ENCODE measurements around the gene TUBGCP3. TPM values are rescaled to one million over a fixed set of nuclear protein-coding genes. Genes with fewer than 3 reads are reported as not detected.
"Not testable (repeated sequence)": the region's sequence is repeated elsewhere in the genome, so short reads cannot be mapped to it uniquely, and the experiment has no call there.

The TUBGCP3 gene
- total RNA-seq, 1 donor from 2014 or later, result 14.0 TPM

DNA sequence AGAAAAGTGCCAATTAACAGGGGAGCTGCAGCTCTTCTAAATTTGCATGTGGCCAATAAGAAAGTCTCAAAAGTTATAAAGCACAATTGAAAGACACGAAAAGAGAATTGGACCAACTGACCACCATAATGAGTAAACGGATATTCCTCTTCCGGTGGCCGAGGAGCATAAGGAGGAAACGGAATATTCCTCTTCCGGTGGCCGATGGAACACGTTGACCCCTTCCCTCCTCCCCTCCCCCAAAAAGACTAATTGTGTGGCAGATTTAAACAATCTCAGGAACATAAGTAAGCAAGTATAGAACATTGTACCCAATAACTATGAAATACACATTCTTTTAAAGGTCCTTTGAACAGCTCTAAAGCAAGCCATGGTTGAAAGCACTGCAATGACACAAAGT, 41.2 kb upstream of the TUBGCP3 start:
- no peaks in the 10 kb centered on the region for H3K4me1 ChIP-seq (ENCODE audit: insufficient read depth, low read length)
- DNase-seq (ENCODE audit: low read depth), result no peak
- H3K9me3 ChIP-seq (ENCODE audit: insufficient read depth, low read depth, low read length), result no peaks in the 10 kb centered on the region
- no peak overlapping the region for H3K4me3 ChIP-seq (ENCODE audit: insufficient read depth, low read depth, low read length)
- peaks cover 31% of the 10 kb centered on the region for H3K27me3 Mint-ChIP-seq (ENCODE audit: low read depth, unreplicated experiment)
- H3K79me2 ChIP-seq (ENCODE audit: insufficient read depth, low read length), result no peaks in the 10 kb centered on the region
- no peak overlapping the region for H3K4me2 ChIP-seq (ENCODE audit: low read length)
- no peak overlapping the region for H3K4me3 Mint-ChIP-seq (ENCODE audit: unreplicated experiment)
- TF ChIP-seq, protein P1, sequence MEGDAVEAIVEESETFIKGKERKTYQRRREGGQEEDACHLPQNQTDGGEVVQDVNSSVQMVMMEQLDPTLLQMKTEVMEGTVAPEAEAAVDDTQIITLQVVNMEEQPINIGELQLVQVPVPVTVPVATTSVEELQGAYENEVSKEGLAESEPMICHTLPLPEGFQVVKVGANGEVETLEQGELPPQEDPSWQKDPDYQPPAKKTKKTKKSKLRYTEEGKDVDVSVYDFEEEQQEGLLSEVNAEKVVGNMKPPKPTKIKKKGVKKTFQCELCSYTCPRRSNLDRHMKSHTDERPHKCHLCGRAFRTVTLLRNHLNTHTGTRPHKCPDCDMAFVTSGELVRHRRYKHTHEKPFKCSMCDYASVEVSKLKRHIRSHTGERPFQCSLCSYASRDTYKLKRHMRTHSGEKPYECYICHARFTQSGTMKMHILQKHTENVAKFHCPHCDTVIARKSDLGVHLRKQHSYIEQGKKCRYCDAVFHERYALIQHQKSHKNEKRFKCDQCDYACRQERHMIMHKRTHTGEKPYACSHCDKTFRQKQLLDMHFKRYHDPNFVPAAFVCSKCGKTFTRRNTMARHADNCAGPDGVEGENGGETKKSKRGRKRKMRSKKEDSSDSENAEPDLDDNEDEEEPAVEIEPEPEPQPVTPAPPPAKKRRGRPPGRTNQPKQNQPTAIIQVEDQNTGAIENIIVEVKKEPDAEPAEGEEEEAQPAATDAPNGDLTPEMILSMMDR (IDR thresholded peaks at IDR 0.05; ENCODE audit: insufficient read depth, low read depth, low read length), result no peak
- no peak for TF ChIP-seq EZH2 (IDR thresholded peaks at IDR 0.05; ENCODE audit: insufficient read depth, low read length)
- H3K36me3 ChIP-seq (ENCODE audit: insufficient read depth, low read length), result no peaks in the 10 kb centered on the region
- H3K36me3 Mint-ChIP-seq (ENCODE audit: low read depth, unreplicated experiment), result no peaks in the 10 kb centered on the region
- H3K4me1 Mint-ChIP-seq (ENCODE audit: low read depth, unreplicated experiment), result no peaks in the 10 kb centered on the region
- no peak for FAIRE-seq
- H4K20me1 ChIP-seq (ENCODE audit: insufficient read depth, low read length), result no peaks in the 10 kb centered on the region
- no peaks in the 10 kb centered on the region for H3K9me3 Mint-ChIP-seq (ENCODE audit: unreplicated experiment)
- no peak overlapping the region for H2AFZ ChIP-seq (ENCODE audit: low read depth, low read length)
- no peak overlapping the region for H3K9ac ChIP-seq (ENCODE audit: low read length)
- no peak overlapping the region for H3K27ac Mint-ChIP-seq (ENCODE audit: unreplicated experiment)
- no peaks in the 10 kb centered on the region for H3K27me3 ChIP-seq (ENCODE audit: insufficient read depth, low read length)
- H3K27ac ChIP-seq (ENCODE audit: low read depth, low read length), result no peak overlapping the region

DNA sequence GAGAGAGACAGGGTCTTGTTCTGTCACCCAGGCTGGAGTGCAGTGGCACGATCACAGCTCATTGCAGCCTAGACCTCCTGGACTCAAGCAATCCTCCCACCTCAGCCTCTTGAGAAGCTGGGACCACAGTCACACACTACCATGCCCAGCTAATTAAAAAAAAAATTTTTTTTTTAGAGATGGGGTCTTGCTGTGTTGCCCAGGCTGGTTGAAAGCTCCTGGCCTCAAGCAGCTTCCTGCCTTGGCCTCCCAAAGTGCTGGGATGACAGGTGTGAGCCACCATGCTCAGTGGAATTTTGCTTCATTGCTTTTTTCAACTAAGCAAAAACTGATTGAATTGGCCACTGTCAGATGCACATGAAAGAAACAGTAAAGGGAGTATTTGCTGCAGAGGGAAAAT, 39.7 kb upstream of the TUBGCP3 start:
- H3K4me3 Mint-ChIP-seq (ENCODE audit: unreplicated experiment); H3K9me3 ChIP-seq (ENCODE audit: insufficient read depth, low read depth, low read length); H3K4me2 ChIP-seq (ENCODE audit: low read length); H3K36me3 ChIP-seq (ENCODE audit: insufficient read depth, low read length); H3K4me1 ChIP-seq (ENCODE audit: insufficient read depth, low read length); H3K9me3 Mint-ChIP-seq (ENCODE audit: unreplicated experiment); H2AFZ ChIP-seq (ENCODE audit: low read depth, low read length); FAIRE-seq; DNase-seq (ENCODE audit: low read depth); H3K27me3 ChIP-seq (ENCODE audit: insufficient read depth, low read length); H3K4me1 Mint-ChIP-seq (ENCODE audit: low read depth, unreplicated experiment); H3K9ac ChIP-seq (ENCODE audit: low read length); H3K36me3 Mint-ChIP-seq (ENCODE audit: low read depth, unreplicated experiment); H3K27ac Mint-ChIP-seq (ENCODE audit: unreplicated experiment); H3K27ac ChIP-seq (ENCODE audit: low read depth, low read length); H4K20me1 ChIP-seq (ENCODE audit: insufficient read depth, low read length); H3K79me2 ChIP-seq (ENCODE audit: insufficient read depth, low read length); H3K4me3 ChIP-seq (ENCODE audit: insufficient read depth, low read depth, low read length): not testable (repeated sequence)
- peaks cover 38% of the 10 kb centered on the region for H3K27me3 Mint-ChIP-seq (ENCODE audit: low read depth, unreplicated experiment)

DNA sequence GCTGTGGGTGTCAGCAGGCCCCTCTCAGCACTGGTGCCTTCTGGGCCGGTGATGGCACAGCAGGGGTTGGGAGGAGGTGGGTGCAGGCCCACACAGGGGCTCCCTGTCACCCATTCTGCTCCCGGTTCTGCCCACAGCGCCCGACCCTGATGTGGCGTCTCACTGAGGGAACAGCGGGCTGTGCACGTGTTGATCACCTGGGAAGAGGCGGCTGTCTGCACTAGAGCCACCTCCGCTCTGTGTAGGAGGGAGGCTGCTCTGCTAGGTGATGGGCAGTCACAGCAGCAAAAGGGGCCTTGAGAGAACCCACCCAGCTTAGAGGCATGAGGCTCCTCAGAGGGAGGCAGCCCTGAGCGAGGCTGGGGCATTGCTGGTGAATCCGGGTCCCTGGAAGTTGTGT, 39.2 kb upstream of the TUBGCP3 start:
- Histone ChIP-seq H3K36me3 (ENCODE audit: insufficient read depth, low read length) (no peaks in the 10 kb centered on the region), H3K4me1 (ENCODE audit: insufficient read depth, low read length) (no peaks in the 10 kb centered on the region), H2AFZ (ENCODE audit: low read depth, low read length) (no peak overlapping the region), H3K9me3 (ENCODE audit: insufficient read depth, low read depth, low read length) (no peaks in the 10 kb centered on the region), H3K4me2 (ENCODE audit: low read length) (no peak overlapping the region), H3K4me3 (ENCODE audit: insufficient read depth, low read depth, low read length) (no peak overlapping the region), H3K9ac (ENCODE audit: low read length) (no peak overlapping the region), H3K79me2 (ENCODE audit: insufficient read depth, low read length) (no peaks in the 10 kb centered on the region), H3K27me3 (ENCODE audit: insufficient read depth, low read length) (peaks cover 1% of the 10 kb centered on the region), H4K20me1 (ENCODE audit: insufficient read depth, low read length) (no peaks in the 10 kb centered on the region), H3K27ac (ENCODE audit: low read depth, low read length) (no peak overlapping the region)
- no peak for DNase-seq (ENCODE audit: low read depth)
- H3K27ac Mint-ChIP-seq (ENCODE audit: unreplicated experiment), result no peak overlapping the region
- H3K27me3 Mint-ChIP-seq (ENCODE audit: low read depth, unreplicated experiment), result peaks cover 43% of the 10 kb centered on the region
- no peaks in the 10 kb centered on the region for H3K36me3 Mint-ChIP-seq (ENCODE audit: low read depth, unreplicated experiment)
- no peaks in the 10 kb centered on the region for H3K9me3 Mint-ChIP-seq (ENCODE audit: unreplicated experiment)
- H3K4me3 Mint-ChIP-seq (ENCODE audit: unreplicated experiment), result no peak overlapping the region
- TF ChIP-seq EZH2 (IDR thresholded peaks at IDR 0.05; ENCODE audit: insufficient read depth, low read length), result no peak
- TF ChIP-seq, protein P1 (IDR thresholded peaks at IDR 0.05; ENCODE audit: insufficient read depth, low read depth, low read length), result no peak
- no peak for FAIRE-seq
- no peaks in the 10 kb centered on the region for H3K4me1 Mint-ChIP-seq (ENCODE audit: low read depth, unreplicated experiment)
